HCT116 (cell line): ENCODE data around the gene ALDH1L1. TPM values are rescaled to one million over a fixed set of nuclear protein-coding genes. Genes with fewer than 3 reads are reported as not detected.

ENCODE experiments used
- ATAC-seq: fragments of 200-7000 bp; cut with Tn5 transposase; 2 replicates; pipeline ENCODE4 v1.9.1; 2020; ENCODE audit warnings: mild to moderate bottlenecking, moderate library complexity
- BruUV-seq: library from RNA; stranded (reverse); fragments of 400-500 nt; replicated peaks from 2 replicates; lab custom pipeline; 2021; lab: Mats Ljungman, UMichigan
- CTCF ChIA-PET: fragments of 300-600 bp; sonication (Branson Sonifier 250); formaldehyde crosslinking; loops from one replicate; lab custom pipeline; 2021; ENCODE audit warnings: antibody characterized with exemption; lab: Charles Lee
- POLR2A ChIA-PET: fragments of 300-600, 350-600 bp; sonication (Branson Sonifier 250); formaldehyde crosslinking; loops from one replicate; lab custom pipeline; 2021; ENCODE audit warnings: antibody characterized with exemption; lab: Charles Lee
- RAD21 ChIA-PET, 2 experiments: fragments of 300-600 bp; sonication (Branson Sonifier 250); formaldehyde crosslinking; loops; one replicate each; lab custom pipeline; 2023; ENCODE audit warnings: low total read pairs in 2 of 2; ENCODE audit not compliant: uncharacterized antibody in 2 of 2, unreplicated experiment in 2 of 2, low non-redundant PET in 1 of 2; lab: Charles Lee
- DNase-seq: peaks from one replicate; pipeline ENCODE4 v3.0.0-alpha.2; 2010; ENCODE audit warnings: low read depth, low spot score
- H2AFZ ChIP-seq: fragments of 200-600 bp; shearing (Covaris generic), sonication (generic); 2 replicates; pipeline ENCODE4 v1.6.1; 2017; ENCODE audit warnings: low read depth, mixed run types, mixed read lengths, antibody characterized with exemption, low read length; ENCODE audit not compliant: poor library complexity, severe bottlenecking
- H3K27ac ChIP-seq: 2 replicates; pipeline ENCODE4 v1.5.1; 2012; ENCODE audit warnings: low read depth, low read length
- H3K27me3 ChIP-seq: fragments of 200-600 bp; sonication (generic); 2 replicates; pipeline ENCODE4 v1.6.1; 2016; ENCODE audit warnings: mixed run types, low read length, mixed read lengths; ENCODE audit not compliant: insufficient read depth
- H3K36me3 ChIP-seq, 2 experiments: fragments of 200-500 bp in 1 of 2; fragments of 200-600 bp in 1 of 2; sonication (Bioruptor generic) in 1 of 2; sonication (generic) in 1 of 2; 2 replicates each; pipeline versions ENCODE4 v1.5.1 to v1.6.1; 2014 to 2016; ENCODE audit warnings: low read length in 2 of 2, inconsistent platforms in 1 of 2, mixed read lengths in 1 of 2, mixed run types in 1 of 2; ENCODE audit not compliant: insufficient read depth in 2 of 2, control insufficient read depth in 1 of 2
- H3K4me1 ChIP-seq, 2 experiments: fragments of 200-600 bp in 1 of 2; sonication (generic) in 1 of 2; 2 replicates each; pipeline versions ENCODE4 v1.5.1 to v1.6.1; 2012 to 2017; ENCODE audit warnings: low read length in 2 of 2, inconsistent platforms in 1 of 2, mild to moderate bottlenecking in 1 of 2, mixed read lengths in 1 of 2, mixed run types in 1 of 2, moderate library complexity in 1 of 2; ENCODE audit not compliant: insufficient read depth in 2 of 2, control insufficient read depth in 1 of 2
- H3K4me2 ChIP-seq: fragments of 200-600 bp; sonication (generic); 2 replicates; pipeline ENCODE4 v1.6.1; 2017; ENCODE audit warnings: mixed run types, low read length, mixed read lengths
- H3K4me3 ChIP-seq, 2 experiments: fragments of 200-600 bp in 1 of 2; sonication (generic) in 1 of 2; replicated peaks in 1 of 2; 2 replicates each; pipeline ENCODE4 v1.5.1; 2011 to 2016; ENCODE audit warnings: low read length in 2 of 2, control low read depth in 1 of 2, low read depth in 1 of 2, mild to moderate bottlenecking in 1 of 2, mixed read lengths in 1 of 2, mixed run types in 1 of 2
- H3K79me2 ChIP-seq: fragments of 200-600 bp; sonication (generic); 2 replicates; pipeline ENCODE4 v1.6.1; 2017; ENCODE audit warnings: mild to moderate bottlenecking, mixed run types, low read length, moderate library complexity, mixed read lengths; ENCODE audit not compliant: insufficient read depth
- H3K9ac ChIP-seq: fragments of 200-600 bp; sonication (generic); 2 replicates; pipeline ENCODE4 v1.6.1; 2016; ENCODE audit warnings: low read length, mixed read lengths
- H3K9me2 ChIP-seq: fragments of 200-600 bp; sonication (generic), shearing (Covaris generic); 2 replicates; pipeline ENCODE4 v1.6.1; 2017; ENCODE audit warnings: mixed run types, mild to moderate bottlenecking, moderate library complexity; ENCODE audit not compliant: insufficient read depth
- H3K9me3 ChIP-seq, 2 experiments: fragments of 200-500 bp in 1 of 2; fragments of 200-600 bp in 1 of 2; sonication (Bioruptor generic) in 1 of 2; sonication (generic) in 1 of 2; 2 replicates each; pipeline ENCODE4 v1.6.1; 2014 to 2017; ENCODE audit warnings: low read length in 2 of 2, mixed read lengths in 2 of 2, inconsistent platforms in 1 of 2, low read depth in 1 of 2, mild to moderate bottlenecking in 1 of 2, mixed run types in 1 of 2, moderate library complexity in 1 of 2; ENCODE audit not compliant: control insufficient read depth in 1 of 2, insufficient read depth in 1 of 2
- H4K20me1 ChIP-seq: fragments of 200-600 bp; sonication (generic), shearing (Covaris generic); 2 replicates; pipeline ENCODE4 v1.6.1; 2017; ENCODE audit warnings: mixed run types, mild to moderate bottlenecking, moderate library complexity; ENCODE audit not compliant: insufficient read depth
- EGR1 ChIP-seq: IDR thresholded peaks from 2 replicates; pipeline ENCODE4 v1.6.1; 2012; ENCODE audit warnings: low read depth
- POLR2A ChIP-seq: IDR thresholded peaks from 2 replicates; pipeline ENCODE4 v1.7.0; 2011; ENCODE audit warnings: borderline replicate concordance; ENCODE audit not compliant: insufficient read depth, insufficient read length; ENCODE audit errors: extremely low read depth
- SRF ChIP-seq: IDR thresholded peaks from 2 replicates; pipeline ENCODE4 v1.6.1; 2012; ENCODE audit warnings: low read depth
- TCF7L2 ChIP-seq: IDR thresholded peaks from 2 replicates; pipeline ENCODE4 v1.7.0; 2011; ENCODE audit warnings: borderline replicate concordance, inconsistent platforms; ENCODE audit not compliant: insufficient read depth, insufficient read length; ENCODE audit errors: extremely low read depth
- YY1 ChIP-seq: IDR thresholded peaks from 2 replicates; pipeline ENCODE4 v1.6.1; 2011; ENCODE audit warnings: low read length, low read depth, moderate library complexity, mild to moderate bottlenecking; ENCODE audit not compliant: insufficient replicate concordance; ENCODE audit errors: extremely low read depth
- ZNF274 ChIP-seq: fragments of 200-500 bp; sonication (Bioruptor generic); IDR thresholded peaks from 2 replicates; pipeline ENCODE4 v1.6.1; 2014; ENCODE audit warnings: mild to moderate bottlenecking, low read depth, low read length, inconsistent platforms
- intact Hi-C: fragments of 100-400 bp; cut with micrococcal nuclease; formaldehyde crosslinking; loops from 2 replicates; pipeline ENCODE4 v1.10.0; 2022
- total RNA-seq: library from RNA; stranded (reverse); gene quantifications from one replicate; pipeline ENCODE4 v1.2.1, GENCODE V29; 2021; ENCODE audit not compliant: unreplicated experiment
- TF ChIP-seq, protein P1 (sequence below): IDR thresholded peaks from 2 replicates; pipeline ENCODE4 v1.6.1; 2011; ENCODE audit warnings: mild to moderate bottlenecking, low read length, moderate library complexity; ENCODE audit not compliant: insufficient replicate concordance; ENCODE audit errors: extremely low read depth
- TF ChIP-seq, protein P2 (sequence below): IDR thresholded peaks from 2 replicates; pipeline ENCODE4 v1.6.1; 2012; ENCODE audit warnings: low read depth

The ALDH1L1 gene
- total RNA-seq, 1 experiment from 2014 or later = 0.81 TPM

DNA sequence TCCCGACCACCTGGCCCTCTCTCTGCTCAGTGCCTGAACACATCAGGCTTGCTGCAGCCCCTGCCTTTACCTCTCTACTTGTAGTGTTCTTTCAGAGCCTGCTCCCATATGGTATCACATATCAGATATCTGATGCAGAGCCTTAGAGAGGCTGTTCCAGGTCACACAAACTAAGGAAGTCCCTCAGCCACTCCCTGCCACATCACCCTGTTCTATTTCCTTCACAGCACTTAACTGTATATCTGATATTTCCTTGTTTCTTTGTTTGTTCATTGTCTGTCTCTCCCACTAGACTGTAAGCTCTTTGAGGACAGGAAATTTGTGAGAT, 976 bp upstream of the ALDH1L1 start (continued):
- TF ChIP-seq, protein P1, sequence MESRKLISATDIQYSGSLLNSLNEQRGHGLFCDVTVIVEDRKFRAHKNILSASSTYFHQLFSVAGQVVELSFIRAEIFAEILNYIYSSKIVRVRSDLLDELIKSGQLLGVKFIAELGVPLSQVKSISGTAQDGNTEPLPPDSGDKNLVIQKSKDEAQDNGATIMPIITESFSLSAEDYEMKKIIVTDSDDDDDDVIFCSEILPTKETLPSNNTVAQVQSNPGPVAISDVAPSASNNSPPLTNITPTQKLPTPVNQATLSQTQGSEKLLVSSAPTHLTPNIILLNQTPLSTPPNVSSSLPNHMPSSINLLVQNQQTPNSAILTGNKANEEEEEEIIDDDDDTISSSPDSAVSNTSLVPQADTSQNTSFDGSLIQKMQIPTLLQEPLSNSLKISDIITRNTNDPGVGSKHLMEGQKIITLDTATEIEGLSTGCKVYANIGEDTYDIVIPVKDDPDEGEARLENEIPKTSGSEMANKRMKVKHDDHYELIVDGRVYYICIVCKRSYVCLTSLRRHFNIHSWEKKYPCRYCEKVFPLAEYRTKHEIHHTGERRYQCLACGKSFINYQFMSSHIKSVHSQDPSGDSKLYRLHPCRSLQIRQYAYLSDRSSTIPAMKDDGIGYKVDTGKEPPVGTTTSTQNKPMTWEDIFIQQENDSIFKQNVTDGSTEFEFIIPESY = no peak
- no peak for TF ChIP-seq EGR1
- no peak for TF ChIP-seq SRF
- TF ChIP-seq POLR2A = no peak
- TF ChIP-seq ZNF274 = no peak
- TF ChIP-seq YY1 = no peak

DNA sequence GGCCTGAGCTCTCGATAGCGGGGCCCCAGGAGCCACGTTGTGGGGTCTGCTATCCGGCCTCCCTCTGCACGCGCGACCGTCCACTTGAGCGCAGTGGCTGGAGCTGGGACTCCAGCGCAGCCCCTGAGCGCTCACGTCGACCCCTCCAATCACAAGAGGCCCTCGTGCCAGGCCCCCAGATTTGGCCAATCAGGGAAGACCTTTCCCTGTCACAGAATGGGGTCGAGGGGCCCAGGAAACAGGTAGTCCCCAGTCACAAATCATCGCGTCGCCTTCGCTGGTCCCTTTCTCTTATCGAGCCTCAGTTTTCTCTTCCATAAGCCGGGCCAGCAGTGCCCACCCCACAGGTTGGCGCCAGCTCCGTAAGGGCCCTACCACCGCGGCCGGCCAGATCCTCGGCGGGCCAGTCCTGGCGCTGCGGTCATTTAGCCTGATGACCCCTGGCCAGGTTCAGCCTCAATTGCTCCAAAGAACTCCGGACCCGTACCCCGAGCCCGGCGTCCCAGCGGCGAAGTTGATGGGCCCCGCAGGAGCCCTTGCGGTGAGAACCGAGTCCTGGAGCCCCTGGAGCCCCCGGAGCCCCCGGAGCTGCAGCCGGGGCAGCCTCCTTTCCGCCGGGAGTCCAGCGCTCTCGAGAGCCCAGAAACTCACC, 435 bp downstream of the ALDH1L1 start:
- Histone ChIP-seq H3K27me3 (no peaks in the 10 kb centered on the region), H3K9me2 (no peaks in the 10 kb centered on the region), H3K9me3 (no peaks in the 10 kb centered on the region), H3K27ac (no peak overlapping the region), H3K36me3 (no peaks in the 10 kb centered on the region), H2AFZ (no peak overlapping the region), H3K79me2 (no peaks in the 10 kb centered on the region), H4K20me1 (no peaks in the 10 kb centered on the region), H3K4me2 (no peak overlapping the region), H3K4me1 (no peaks in the 10 kb centered on the region), H3K9ac (no peak overlapping the region), H3K4me3 (no peak overlapping the region)
- no TSS peak for BruUV-seq
- DNase-seq (no peak), ATAC-seq (no peak)
- no peak for TF ChIP-seq TCF7L2
- TF ChIP-seq, protein P2, sequence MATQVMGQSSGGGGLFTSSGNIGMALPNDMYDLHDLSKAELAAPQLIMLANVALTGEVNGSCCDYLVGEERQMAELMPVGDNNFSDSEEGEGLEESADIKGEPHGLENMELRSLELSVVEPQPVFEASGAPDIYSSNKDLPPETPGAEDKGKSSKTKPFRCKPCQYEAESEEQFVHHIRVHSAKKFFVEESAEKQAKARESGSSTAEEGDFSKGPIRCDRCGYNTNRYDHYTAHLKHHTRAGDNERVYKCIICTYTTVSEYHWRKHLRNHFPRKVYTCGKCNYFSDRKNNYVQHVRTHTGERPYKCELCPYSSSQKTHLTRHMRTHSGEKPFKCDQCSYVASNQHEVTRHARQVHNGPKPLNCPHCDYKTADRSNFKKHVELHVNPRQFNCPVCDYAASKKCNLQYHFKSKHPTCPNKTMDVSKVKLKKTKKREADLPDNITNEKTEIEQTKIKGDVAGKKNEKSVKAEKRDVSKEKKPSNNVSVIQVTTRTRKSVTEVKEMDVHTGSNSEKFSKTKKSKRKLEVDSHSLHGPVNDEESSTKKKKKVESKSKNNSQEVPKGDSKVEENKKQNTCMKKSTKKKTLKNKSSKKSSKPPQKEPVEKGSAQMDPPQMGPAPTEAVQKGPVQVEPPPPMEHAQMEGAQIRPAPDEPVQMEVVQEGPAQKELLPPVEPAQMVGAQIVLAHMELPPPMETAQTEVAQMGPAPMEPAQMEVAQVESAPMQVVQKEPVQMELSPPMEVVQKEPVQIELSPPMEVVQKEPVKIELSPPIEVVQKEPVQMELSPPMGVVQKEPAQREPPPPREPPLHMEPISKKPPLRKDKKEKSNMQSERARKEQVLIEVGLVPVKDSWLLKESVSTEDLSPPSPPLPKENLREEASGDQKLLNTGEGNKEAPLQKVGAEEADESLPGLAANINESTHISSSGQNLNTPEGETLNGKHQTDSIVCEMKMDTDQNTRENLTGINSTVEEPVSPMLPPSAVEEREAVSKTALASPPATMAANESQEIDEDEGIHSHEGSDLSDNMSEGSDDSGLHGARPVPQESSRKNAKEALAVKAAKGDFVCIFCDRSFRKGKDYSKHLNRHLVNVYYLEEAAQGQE = no peak
- ChIA-PET CTCF (no interaction called here), RAD21 (no interaction called here), POLR2A (no interaction called here)
- intact Hi-C loops = no loop called here
